Measurements from ENCODE around the gene FMNL3. TPM values are rescaled to one million over a fixed set of nuclear protein-coding genes. Genes with fewer than 3 reads are reported as not detected.

Gene FMNL3
- total and polyA plus RNA-seq, 2 of the 13 experiments (the other 11 are each of a cell fraction or from before 2014, with no cell fraction given), result 0.44 to 1.1 TPM

- no peak for TF ChIP-seq AKNA (CRISPR knock-in tag; IDR thresholded peaks at IDR 0.05; ENCODE audit: borderline replicate concordance)
- TF ChIP-seq SP5 (CRISPR knock-in tag; IDR thresholded peaks at IDR 0.05; ENCODE audit: borderline replicate concordance, low read depth), result peak; percentile 31; the same call in 1 of the 2 replicates
- 0 out of 2 replicates have a peak, but pooled peaks have one; percentile 83 for TF ChIP-seq ZNF367 (CRISPR knock-in tag; IDR thresholded peaks at IDR 0.05; ENCODE audit: borderline replicate concordance)
- no peak for TF ChIP-seq ZNF275 (CRISPR knock-in tag; IDR thresholded peaks at IDR 0.05; ENCODE audit: borderline replicate concordance)
- TF ChIP-seq KLF6 (CRISPR knock-in tag; IDR thresholded peaks at IDR 0.05), result peak; percentile 86; the same call in 1 of the 2 replicates
- TF ChIP-seq ZC3H13 (CRISPR knock-in tag; IDR thresholded peaks at IDR 0.05), result peak; percentile 88
- no peak for TF ChIP-seq ZNF382 (CRISPR knock-in tag; IDR thresholded peaks at IDR 0.05; ENCODE audit: borderline replicate concordance)
- TF ChIP-seq ZSCAN30 (CRISPR knock-in tag; IDR thresholded peaks at IDR 0.05), result peak; percentile 70; the same call in 1 of the 2 replicates
- no peak for TF ChIP-seq FOXJ3 (CRISPR knock-in tag; IDR thresholded peaks at IDR 0.05; ENCODE audit: borderline replicate concordance)
- TF ChIP-seq ETS1 (CRISPR knock-in tag; IDR thresholded peaks at IDR 0.05), result no peak
- TF ChIP-seq AKAP8 (CRISPR knock-in tag; IDR thresholded peaks at IDR 0.05), result 0 out of 2 replicates have a peak, but pooled peaks have one; percentile 60
- no peak for TF ChIP-seq PLRG1 (conservative IDR thresholded peaks at IDR 0.05)
- peak; percentile 76 for TF ChIP-seq KMT2B (CRISPR knock-in tag; IDR thresholded peaks at IDR 0.05)
- no peak for TF ChIP-seq PCBP1 (IDR thresholded peaks at IDR 0.05; ENCODE audit: borderline replicate concordance, low read depth, low read length)
- peak; percentile 65 for TF ChIP-seq THRA (CRISPR knock-in tag; IDR thresholded peaks at IDR 0.05; ENCODE audit: borderline replicate concordance)
- peak; percentile 89 for TF ChIP-seq ZNF607 (CRISPR knock-in tag; IDR thresholded peaks at IDR 0.05; ENCODE audit: borderline replicate concordance)
- TF ChIP-seq ZBTB7B (CRISPR knock-in tag; IDR thresholded peaks at IDR 0.05), result peak; percentile 39; the same call in 1 of the 2 replicates
Measured at GRCh38 chr12:49707128-49707811, at the start of gene FMNL3 (continued).
